Stimulated activated CD4-positive, alpha-beta T cell treated with anti-CD3 and anti-CD28 coated beads, Interleukin-15, amount 100 ng/mL, for 48 hours (primary cell): ENCODE results near the gene POC5.
"Not testable (repeated sequence)": the region's sequence is repeated elsewhere in the genome, so short reads cannot be mapped to it uniquely, and the experiment has no call there.

ENCODE experiments used
- DNase-seq, 2 donors: peaks; one replicate each; pipeline ENCODE4 v3.0.0-alpha.2; 2020; ENCODE audit warnings: low read depth in 2 of 2

Gene POC5

DNA sequence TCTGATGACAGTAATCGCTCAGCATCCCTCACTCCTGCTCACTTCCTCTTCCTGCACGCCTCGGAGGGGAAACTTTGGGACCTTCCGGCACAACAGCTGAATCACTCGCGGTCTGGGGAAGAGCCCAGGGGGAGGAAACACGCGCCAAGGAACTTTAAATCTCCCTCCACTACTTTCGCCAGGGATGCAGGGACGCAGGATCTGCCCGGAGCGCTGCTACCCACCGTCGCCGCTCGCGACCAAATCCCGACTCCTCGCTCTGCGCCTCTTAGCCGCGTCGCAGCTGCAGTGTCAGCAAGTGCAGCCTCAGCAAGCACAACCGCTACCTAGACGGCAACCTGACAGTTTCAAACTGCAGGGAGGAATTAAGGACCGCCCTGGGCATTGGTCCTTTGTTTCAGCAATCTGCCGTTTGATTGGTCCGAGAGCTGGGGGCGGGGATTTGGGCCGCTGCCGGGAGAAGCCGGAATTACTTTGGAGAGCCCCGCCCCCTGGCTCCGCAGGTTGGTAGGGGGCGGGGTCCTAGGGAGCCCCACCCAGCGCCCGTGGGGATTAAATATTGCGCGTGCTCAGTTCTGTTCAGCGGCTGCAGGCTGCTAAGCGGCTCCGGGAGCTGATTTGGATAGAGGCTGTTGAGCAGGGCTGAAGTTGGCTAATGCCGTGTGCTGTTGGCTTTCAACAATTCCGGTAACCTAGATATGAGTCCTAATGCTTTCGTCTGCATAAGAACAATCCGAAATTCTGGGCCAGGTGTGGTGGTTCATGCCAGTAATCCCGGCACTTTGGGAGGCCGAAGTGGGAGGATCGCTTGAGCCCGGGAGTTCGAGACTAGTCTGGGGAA, at the start of gene POC5:
Gene POC5, minus strand, starts transcription at position 356 of the 841 bp plus-strand sequence. CDS start 4,500 bp downstream, outside the sequence.
- DNase-seq: peak; percentile 98

GRCh38 chr5:75758116-75758515, 40.9 kb upstream of the POC5 start:
- DNase-seq: no peak

GRCh38 chr5:75756981-75757380, 39.7 kb upstream of the POC5 start:
- DNase-seq: no peak

DNA sequence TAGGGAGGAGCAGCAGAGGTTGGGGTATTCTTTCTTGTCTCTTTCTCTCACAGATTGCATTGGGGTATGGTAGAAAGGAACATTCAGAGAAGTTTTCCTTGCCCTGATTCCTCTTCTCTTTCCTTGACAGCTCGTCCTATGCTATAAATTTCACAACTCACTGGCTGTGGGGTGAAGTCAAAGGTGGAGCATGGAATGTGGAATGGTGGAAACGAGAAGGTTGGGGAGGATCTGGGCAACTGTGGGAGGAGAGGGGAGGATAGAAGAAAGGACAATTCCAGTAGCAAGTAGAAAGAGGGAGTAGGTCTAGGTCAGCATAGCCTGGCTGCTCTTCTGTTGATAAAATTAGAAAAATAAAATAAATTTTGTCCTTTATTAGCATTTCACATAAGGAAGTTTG, 39.0 kb upstream of the POC5 start:
- DNase-seq: no peak

DNA sequence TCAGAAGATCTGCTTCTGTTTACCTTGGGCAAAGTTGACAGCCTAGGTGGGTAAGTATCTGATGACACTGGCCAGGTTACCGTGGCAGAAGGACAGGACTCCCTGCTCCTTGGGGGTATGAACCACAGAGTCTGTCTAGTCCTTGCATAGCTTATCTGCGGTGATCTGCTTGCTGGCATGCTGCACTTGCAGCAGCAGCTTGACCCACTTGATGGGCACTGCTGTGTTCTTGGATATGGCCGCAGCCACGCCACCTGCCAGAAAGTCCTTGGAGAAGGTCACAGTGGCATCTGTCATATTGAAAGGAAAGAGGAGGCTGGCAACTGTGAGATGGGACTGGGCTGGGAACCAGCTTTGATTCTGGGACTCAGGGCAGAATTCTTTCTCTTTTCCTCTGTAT, 35.9 kb upstream of the POC5 start:
- DNase-seq: no peak

- no peak for DNase-seq
Measured at GRCh38 chr5:75744355-75744754, 27.1 kb upstream of the POC5 start.

GRCh38 chr5:75736273-75736672, 19.0 kb upstream of the POC5 start:
- DNase-seq: no peak

DNA sequence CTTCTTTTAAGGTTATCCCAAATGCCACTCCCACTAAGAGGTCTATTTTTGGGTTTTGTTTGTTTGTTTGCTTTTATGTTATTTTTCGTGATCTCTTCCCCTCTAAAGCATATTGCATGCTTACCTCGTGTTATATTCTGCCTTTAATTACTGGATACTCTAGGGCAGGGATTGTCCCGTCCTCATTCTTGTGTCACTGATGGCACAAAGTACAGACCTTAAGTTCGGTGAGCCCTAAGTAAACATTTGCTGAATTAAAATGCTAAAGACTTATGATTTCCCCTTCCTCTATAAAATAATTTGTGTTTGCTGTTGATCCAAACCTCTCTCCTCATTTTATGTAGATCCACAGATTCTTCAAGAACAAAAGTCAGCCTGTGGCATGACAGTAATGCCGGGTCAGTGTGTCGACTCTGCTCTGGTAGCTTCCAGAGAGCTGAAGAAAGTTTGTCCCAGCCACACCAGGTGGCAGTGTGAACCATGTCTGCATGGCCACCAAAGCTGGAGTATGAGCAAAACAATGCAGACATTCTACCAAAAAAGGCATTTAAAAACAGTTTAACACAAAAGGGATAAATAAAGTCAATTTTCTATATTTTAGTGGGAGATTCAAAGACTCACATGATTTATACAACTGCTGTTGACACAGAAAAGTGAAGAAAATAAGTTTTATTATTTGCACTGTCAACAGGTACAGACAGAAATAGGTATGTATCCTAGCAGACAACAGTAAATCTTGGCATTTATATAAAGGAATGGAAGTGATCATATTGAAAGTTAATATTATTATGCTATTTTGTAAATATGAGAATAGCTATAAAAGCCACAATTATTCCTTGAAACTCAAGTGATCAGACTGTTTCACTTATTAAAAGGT, 17.9 kb upstream of the POC5 start:
- DNase-seq: peak in 1 of 2 donors; percentile 3

DNA sequence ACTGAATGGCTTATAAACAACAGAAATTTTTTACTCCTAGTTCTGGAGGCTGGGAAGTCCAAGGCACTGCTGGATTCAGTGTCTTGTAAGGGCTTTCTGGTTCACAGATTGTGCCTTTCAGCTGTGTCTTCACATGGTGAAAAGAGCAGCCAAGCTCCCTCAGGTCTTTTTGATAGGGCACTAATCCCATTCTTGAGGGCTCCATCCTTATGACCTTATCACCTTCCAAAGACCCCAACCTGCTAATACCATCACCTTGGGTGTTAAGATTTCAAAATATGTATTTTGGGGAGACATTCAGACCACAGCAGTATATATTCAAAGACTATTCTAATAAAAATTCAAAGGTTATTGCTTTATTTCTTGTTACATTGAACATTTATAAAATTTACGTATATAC, 16.5 kb upstream of the POC5 start:
- DNase-seq: no peak

- not testable (repeated sequence) for DNase-seq
Measured at GRCh38 chr5:75731515-75731914, 14.3 kb upstream of the POC5 start.

GRCh38 chr5:75729321-75729720, 12.1 kb upstream of the POC5 start:
- DNase-seq: no peak

DNA sequence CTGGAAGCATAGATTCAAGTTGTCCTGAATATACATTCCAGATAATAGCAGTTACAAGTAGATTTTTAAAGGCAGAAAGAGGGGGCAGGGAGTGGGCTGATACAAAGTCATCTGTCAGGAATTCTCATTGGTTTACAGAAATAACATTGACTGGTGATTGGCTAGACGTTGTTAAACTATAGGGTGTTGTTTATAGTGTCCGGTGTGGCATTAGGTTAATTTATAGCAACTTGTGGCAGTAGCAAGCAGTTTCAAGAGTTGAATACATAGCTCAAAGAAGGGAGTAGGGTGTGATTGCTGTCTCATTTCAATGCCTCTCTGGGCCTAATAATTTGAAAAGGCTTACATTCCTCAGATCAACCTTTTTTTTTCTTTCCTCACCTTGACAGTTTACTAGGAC, 10.7 kb upstream of the POC5 start:
- no peak for DNase-seq

DNA sequence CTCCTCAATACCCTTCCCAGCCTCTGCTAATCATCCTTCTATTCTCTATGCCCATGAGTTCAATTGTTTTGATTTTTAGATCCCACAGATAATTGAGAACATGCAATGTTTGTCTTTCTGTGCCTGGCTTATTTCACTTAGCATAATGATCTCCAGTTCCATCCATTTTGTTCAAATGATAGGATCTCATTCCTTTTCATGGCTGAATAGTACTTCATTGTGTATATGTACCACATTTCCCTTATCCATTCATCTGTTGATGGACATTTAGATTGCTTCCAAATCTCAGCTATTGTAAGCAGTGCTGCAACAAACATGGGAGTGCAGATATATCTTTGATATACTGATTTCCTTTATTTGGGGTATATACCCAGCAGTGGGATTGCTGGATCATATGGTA, 9.0 kb upstream of the POC5 start:
- not testable (repeated sequence) for DNase-seq

- DNase-seq: no peak
Measured at GRCh38 chr5:75723378-75723777, 6.1 kb upstream of the POC5 start.

- DNase-seq: no peak
Measured at GRCh38 chr5:75721573-75721972, 4.3 kb upstream of the POC5 start.

GRCh38 chr5:75720882-75721281, 3.6 kb upstream of the POC5 start:
- DNase-seq: no peak

DNA sequence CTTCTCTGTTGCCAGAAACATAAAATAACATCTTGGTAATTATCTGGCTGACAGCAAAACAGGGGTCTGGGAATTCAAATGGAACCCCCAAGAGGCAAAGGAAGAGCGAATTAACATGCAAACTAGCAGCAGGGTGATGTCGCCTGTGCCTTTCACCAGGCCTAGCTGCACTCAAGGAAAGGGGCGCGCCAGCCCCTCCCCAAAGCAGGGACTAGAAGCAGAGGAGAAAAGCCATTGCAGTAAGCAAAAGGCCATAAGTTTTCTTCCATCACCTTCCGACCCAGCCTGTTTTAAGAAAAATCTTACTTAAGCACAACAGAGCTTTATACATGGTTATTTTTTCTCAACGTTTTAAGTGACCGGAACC, 539 bp downstream of the POC5 start:
- DNase-seq: no peak

GRCh38 chr5:75712091-75712490, 5.1 kb downstream of the POC5 start:
- DNase-seq: no peak

DNA sequence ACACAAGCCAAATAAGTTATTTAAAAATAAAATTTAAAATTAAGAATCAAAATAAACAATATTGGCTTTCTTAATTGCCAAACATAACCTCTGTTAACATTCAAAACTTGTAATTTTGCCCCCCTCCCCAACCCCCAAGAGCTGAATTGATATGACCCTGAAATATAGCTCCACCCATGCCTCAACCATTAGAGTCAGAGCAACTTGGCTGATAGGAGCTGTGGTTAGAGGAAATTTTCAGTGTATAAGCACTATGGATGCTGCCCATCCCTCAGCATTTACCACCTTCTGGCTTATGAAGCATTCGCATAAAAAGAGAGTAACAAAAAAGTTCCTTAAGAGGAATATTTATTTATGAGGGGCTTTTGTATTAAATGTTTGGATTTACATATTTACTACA, 6.1 kb downstream of the POC5 start:
- no peak for DNase-seq

DNA sequence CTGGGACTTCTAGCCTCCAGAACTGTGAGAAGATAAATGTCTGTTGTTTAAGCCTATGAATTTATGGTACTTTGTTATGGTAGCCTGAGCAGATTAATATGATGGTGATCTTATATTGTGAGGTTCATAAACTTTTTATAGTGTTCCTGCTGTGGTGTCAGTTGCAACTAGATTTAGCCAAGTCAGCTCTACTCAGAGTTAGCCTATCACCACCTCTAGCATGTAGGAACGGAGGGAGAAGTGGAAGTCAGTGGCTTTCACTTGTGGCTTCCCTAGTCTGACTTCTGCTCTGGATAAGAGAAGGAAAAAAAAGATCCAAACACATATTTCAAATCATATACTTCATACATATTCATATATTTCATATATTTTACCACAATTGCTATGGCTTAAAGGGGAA, 6.6 kb downstream of the POC5 start:
- no peak for DNase-seq

GRCh38 chr5:75707911-75708509, 9.2 kb downstream of the POC5 start:
- DNase-seq: no peak

- DNase-seq: no peak
Measured at GRCh38 chr5:75706775-75707174, 10.5 kb downstream of the POC5 start.

DNA sequence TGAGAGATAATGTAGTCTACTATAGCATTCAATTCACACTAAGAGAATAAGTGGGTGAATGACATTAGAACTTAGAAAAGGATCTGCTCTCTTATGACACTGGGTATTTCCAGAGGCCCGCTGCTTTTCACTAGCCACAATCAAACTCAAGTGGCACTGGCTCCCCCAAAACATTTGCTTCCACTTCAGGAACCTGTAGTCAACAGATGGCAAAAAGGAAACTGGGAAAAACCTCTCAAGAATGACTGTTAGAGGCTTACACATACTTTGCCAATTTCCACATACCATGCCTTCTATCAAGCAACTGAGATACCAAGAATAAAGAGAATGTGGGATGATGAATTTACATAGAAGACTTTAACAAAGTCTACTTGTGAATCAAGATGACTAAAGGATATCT, 11.2 kb downstream of the POC5 start:
- DNase-seq: no peak
